ENCODE data around the gene RBM10. TPM values are rescaled to one million over a fixed set of nuclear protein-coding genes. Genes with fewer than 3 reads are reported as not detected.
"Not testable (repeated sequence)": the region's sequence is repeated elsewhere in the genome, so short reads cannot be mapped to it uniquely, and the experiment has no call there.

The RBM10 gene
- total RNA-seq, 2 experiments from 2014 or later = 63.8 to 72.1 TPM

DNA sequence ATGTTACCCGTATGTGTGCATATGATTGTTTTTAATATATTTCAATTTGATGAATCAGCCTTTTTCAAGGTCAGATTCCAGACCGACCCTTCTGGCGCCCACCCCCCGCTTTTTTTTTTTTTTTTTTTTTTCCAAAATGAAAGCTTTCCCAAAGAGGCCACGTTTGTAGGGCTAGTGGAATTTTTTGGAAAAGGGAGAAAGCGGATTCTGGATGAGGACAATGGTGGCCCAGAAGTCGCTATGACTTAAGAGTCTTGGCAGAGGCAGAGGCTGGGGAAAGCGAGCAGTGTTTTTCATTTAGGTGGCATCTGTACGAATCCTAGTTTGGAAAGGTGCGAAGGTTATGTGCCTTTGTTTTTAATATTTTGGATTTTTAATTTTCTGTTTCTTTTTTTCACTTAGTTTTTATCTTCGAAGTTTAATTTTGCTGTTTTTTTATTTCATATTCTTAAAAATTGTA is 15.1 kb upstream of the RBM10 start:
- ChIA-PET CTCF (interaction anchor here (1.9 kb wide), 1 partner anchor 15 kb away, joined by 11 read pairs; the partner anchor contains the start of genes NDUFB11 and RBM10), POLR2A (interaction anchor here (0.6 to 1.7 kb wide), 2 partner anchors 15 to 291 kb away, joined by 3 to 8 read pairs; partner anchors contain the start of genes NDUFB11 and RBM10)
- ATAC-seq (no peak), DNase-seq (no peak)
- intact Hi-C loops (cut with DNase I, micrococcal nuclease) = loop anchor here (1.0 kb wide), 4 partner anchors 15 to 352 kb away; partner anchors contain the start of genes RBM10 (in 2 of the 2), RP2 (in 1 of the 2) and UBA1 (in 1 of the 2)
- Mint-ChIP-seq H3K27ac (peak overlapping the region; percentile 25), H3K9me3 (ENCODE audit: low read depth) (no peaks in the 10 kb centered on the region), H3K4me3 (peak overlapping the region; percentile 89), H3K4me1 (peaks cover 6% of the 10 kb centered on the region), H3K36me3 (ENCODE audit: low read depth) (no peaks in the 10 kb centered on the region), H3K27me3 (no peaks in the 10 kb centered on the region)

DNA sequence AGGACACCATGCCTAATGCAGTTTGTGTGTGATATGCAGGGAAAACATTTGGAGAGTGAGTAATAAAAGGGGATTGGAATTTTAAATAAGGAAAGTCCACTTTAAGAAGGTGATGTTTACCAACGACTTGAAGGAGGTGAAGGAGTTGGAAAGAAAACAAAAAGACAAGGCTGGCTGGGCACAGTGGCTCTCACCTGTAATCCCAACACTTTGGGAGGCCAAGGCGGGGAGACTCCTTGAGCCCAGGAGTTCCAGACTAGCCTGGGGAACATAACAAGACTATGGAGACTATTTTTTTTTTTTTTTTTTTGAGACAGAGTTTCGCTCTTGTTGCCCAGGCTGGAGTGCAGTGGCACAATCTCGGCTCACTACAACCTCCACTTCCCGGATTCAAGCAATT is 11.5 kb upstream of the RBM10 start:
- Mint-ChIP-seq H3K4me1 (peaks cover 4% of the 10 kb centered on the region), H3K9me3 (ENCODE audit: low read depth) (no peaks in the 10 kb centered on the region), H3K27ac (no peak overlapping the region), H3K27me3 (no peaks in the 10 kb centered on the region), H3K36me3 (ENCODE audit: low read depth) (no peaks in the 10 kb centered on the region), H3K4me3 (no peak overlapping the region)
- ATAC-seq (no peak), DNase-seq (no peak)
- ChIA-PET CTCF (interaction anchor here (0.7 to 2.1 kb wide), 2 partner anchors 11 kb away, joined by 4 to 7 read pairs; partner anchors contain the start of genes NDUFB11 and RBM10), POLR2A (no interaction called here)
- intact Hi-C loops (cut with DNase I, micrococcal nuclease) = no loop called here

GRCh38 chrX:47135650-47136049 is 9.4 kb upstream of the RBM10 start:
- DNase-seq = not testable (repeated sequence)

DNA sequence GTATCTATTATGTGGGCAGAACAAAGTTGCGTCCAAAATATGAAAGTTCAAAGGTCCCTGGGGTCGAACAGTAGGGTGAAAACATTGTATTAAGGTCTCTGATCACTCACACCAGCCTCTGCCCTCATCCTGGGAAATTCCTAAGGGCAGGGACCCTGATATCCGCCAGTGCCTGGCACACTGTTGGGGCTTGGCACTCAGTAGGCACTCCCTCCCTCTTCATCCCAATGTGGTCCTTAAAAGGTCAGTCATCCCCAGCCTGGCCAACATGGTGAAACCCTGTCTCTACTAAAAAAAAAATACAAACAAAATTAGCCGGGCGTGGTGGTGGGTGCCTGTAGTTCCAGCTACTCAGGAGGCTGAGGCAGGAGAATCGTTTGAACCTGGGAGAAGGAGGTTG is 6.8 kb upstream of the RBM10 start:
- Mint-ChIP-seq H3K27ac (no peak overlapping the region), H3K9me3 (ENCODE audit: low read depth) (no peaks in the 10 kb centered on the region), H3K4me1 (peaks cover 6% of the 10 kb centered on the region), H3K27me3 (no peaks in the 10 kb centered on the region), H3K36me3 (ENCODE audit: low read depth) (peaks cover 16% of the 10 kb centered on the region), H3K4me3 (no peak overlapping the region)
- DNase-seq (no peak), ATAC-seq (no peak)
- intact Hi-C loops (cut with DNase I, micrococcal nuclease) = no loop called here
- CTCF ChIA-PET = no interaction called here
- POLR2A ChIA-PET = interaction anchor here (0.6 kb wide), 1 partner anchor 479 kb away, joined by 3 read pairs; no protein-coding TSS in a partner anchor

More at GRCh38 chrX:47135650-47136049, 9.4 kb upstream of the RBM10 start:
- ChIA-PET POLR2A (interaction anchor here (1.6 kb wide), 1 partner anchor 9 kb away, joined by 4 read pairs; the partner anchor contains the start of genes NDUFB11 and RBM10), CTCF (interaction anchor here (0.6 to 2.1 kb wide), 2 partner anchors 9 to 22 kb away, joined by 3 to 7 read pairs; partner anchors contain the start of genes NDUFB11 and RBM10)
- H3K4me3 Mint-ChIP-seq; ATAC-seq; H3K4me1 Mint-ChIP-seq; H3K36me3 Mint-ChIP-seq (ENCODE audit: low read depth); intact Hi-C loops (cut with DNase I, micrococcal nuclease); H3K9me3 Mint-ChIP-seq (ENCODE audit: low read depth); H3K27me3 Mint-ChIP-seq; H3K27ac Mint-ChIP-seq: not testable (repeated sequence)

DNA sequence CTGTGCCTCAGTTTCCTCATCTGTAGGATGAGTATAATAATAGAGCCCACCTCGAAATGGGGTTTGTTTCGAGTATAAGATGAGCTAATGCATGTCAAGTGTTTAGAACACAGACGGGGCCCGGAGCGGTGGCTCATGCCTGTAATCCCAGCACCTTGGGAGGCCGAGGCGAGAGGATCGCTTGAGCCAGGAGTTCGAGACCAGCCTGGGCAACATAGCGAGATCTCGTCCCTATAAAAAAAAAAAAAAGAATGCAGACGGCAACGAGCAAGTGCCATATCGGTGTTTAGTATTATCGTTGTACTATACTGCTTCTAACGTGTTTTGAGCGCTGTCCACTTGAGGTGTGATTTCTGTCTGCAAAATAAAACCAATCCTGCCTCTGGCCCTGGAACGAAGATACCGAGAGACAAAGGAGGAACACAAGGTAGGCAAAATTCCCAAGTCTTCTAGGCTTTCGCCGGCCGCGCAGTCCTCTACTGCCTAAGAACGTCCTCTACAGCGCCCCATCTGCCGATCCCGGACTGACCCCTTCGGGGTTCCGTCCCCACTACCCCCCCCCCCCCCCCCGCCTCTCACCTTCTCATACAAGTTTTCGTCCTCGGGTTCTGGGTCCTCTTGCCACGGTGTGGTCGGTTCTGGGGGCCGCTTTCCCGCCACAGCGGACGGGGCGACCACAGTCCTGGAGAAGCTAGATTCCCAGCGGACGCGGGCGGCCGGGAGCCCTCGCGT is 961 bp upstream of the RBM10 start:
- Mint-ChIP-seq H3K4me1 (peaks cover 23% of the 10 kb centered on the region), H3K9me3 (ENCODE audit: low read depth) (no peaks in the 10 kb centered on the region), H3K4me3 (peak overlapping the region; percentile 98), H3K27ac (peak overlapping the region; percentile 100), H3K27me3 (no peaks in the 10 kb centered on the region), H3K36me3 (ENCODE audit: low read depth) (peaks cover 36% of the 10 kb centered on the region)
- ATAC-seq = no peak
- peak; percentile 59 for DNase-seq
- intact Hi-C loops (cut with DNase I, micrococcal nuclease) = loop anchor here (1.0 to 10.0 kb wide), 5 partner anchors 49 to 511 kb away; partner anchors contain the start of genes ELK1 (in 1 of the 2), UBA1 (in 1 of the 2) and UXT (in 1 of the 2)
- ChIA-PET POLR2A (interaction anchor here (0.6 to 1.4 kb wide), 6 partner anchors 9 to 238 kb away, joined by 4 to 9 read pairs (median 6); no protein-coding TSS in a partner anchor), CTCF (interaction anchor here (0.7 to 1.3 kb wide), 6 partner anchors 9 to 244 kb away, joined by 3 to 11 read pairs (median 4); no protein-coding TSS in a partner anchor)

GRCh38 chrX:47145395-47146120 is 537 bp downstream of the RBM10 start:
- POLR2A ChIA-PET = interaction anchor here (0.7 to 1.4 kb wide), 6 partner anchors 10 to 236 kb away, joined by 3 to 9 read pairs (median 6); no protein-coding TSS in a partner anchor
- Mint-ChIP-seq H3K27me3 (no peaks in the 10 kb centered on the region), H3K4me1 (peaks cover 27% of the 10 kb centered on the region), H3K9me3 (ENCODE audit: low read depth) (no peaks in the 10 kb centered on the region), H3K36me3 (ENCODE audit: low read depth) (peaks cover 42% of the 10 kb centered on the region), H3K4me3 (peak overlapping the region; percentile 98), H3K27ac (peak overlapping the region; percentile 100)
- intact Hi-C loops (cut with DNase I, micrococcal nuclease) = loop anchor here (1.0 to 10.0 kb wide), 10 partner anchors 16 to 514 kb away; partner anchors contain the start of genes UXT (in 2 of the 2), ARAF (in 1 of the 2), CDK16 (in 1 of the 2) and ELK1 (in 1 of the 2)
- ATAC-seq (peak; percentile 12), DNase-seq (no peak)
- CTCF ChIA-PET = interaction anchor here (0.6 to 1.3 kb wide), 6 partner anchors 11 to 338 kb away, joined by 3 to 11 read pairs (median 4); no protein-coding TSS in a partner anchor

DNA sequence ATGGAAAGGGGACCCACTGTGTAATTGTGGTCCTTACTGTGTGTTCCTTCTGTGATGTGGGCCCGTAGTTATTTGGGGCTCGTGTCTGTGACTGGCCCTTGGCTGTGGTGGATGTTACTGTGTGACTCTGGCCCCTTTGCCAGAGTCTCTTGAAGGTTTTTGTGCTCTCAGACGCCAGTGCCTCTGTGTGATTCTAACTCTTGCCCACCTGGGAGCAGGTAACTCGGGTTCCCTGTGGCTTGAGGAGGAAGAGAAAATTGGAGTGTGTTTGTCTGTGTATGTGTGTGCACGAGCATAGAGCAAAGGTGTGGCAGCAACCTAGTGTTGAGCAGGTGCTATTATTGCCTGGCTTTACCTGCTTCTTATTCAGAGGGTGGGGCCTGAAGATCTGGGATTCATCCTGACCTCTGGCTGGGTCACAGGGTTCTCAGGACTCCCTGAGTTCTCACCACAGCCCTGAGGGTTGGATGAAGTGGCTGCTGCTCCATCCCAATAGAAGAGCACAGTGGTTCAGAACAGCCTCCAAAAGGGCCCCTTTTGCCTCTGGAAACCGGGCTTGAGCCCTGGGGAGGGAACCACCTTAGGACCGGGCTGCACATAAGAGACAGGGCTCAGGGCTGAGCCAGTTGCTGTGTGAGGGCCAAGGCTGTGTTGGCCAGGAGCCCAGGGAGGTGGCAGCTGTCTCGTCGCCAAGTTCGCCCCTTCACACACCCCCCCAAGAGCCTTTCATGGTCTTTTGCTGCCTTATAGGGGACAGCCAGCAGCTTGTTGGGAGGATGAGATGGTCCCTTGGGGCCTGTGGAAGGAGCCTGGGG is 1.3 kb downstream of the RBM10 start:
- DNase-seq (no peak), ATAC-seq (no peak)
- H3K36me3 Mint-ChIP-seq (ENCODE audit: low read depth) = peaks cover 41% of the 10 kb centered on the region
- peaks cover 29% of the 10 kb centered on the region for H3K4me1 Mint-ChIP-seq
- H3K27ac Mint-ChIP-seq = peak overlapping the region; percentile 100
- POLR2A ChIA-PET = no interaction called here
- peak overlapping the region; percentile 98 for H3K4me3 Mint-ChIP-seq
- CTCF ChIA-PET = no interaction called here
- H3K9me3 Mint-ChIP-seq (ENCODE audit: low read depth) = no peaks in the 10 kb centered on the region
- no peaks in the 10 kb centered on the region for H3K27me3 Mint-ChIP-seq
- intact Hi-C loops (cut with DNase I, micrococcal nuclease) = loop anchor here in 1 of 2 experiments (10.0 kb wide), 1 partner anchor 508 kb away; the partner anchor contains the start of genes ELK1 and UXT

- POLR2A ChIA-PET = no interaction called here
- H3K27ac Mint-ChIP-seq = peak overlapping the region; percentile 72
- intact Hi-C loops (cut with DNase I, micrococcal nuclease) = loop anchor here in 1 of 2 experiments (10.0 kb wide), 1 partner anchor 508 kb away; the partner anchor contains the start of genes ELK1 and UXT
- ATAC-seq = no peak
- DNase-seq = no peak
- CTCF ChIA-PET = no interaction called here
- H3K36me3 Mint-ChIP-seq (ENCODE audit: low read depth) = peaks cover 38% of the 10 kb centered on the region
- H3K4me3 Mint-ChIP-seq = peak overlapping the region; percentile 98
- no peaks in the 10 kb centered on the region for H3K27me3 Mint-ChIP-seq
- H3K9me3 Mint-ChIP-seq (ENCODE audit: low read depth) = no peaks in the 10 kb centered on the region
- H3K4me1 Mint-ChIP-seq = peaks cover 29% of the 10 kb centered on the region
Measured at GRCh38 chrX:47146936-47147859, 2.2 kb downstream of the RBM10 start.

GRCh38 chrX:47148946-47149345 is 3.9 kb downstream of the RBM10 start:
- Mint-ChIP-seq H3K27me3 (no peaks in the 10 kb centered on the region), H3K4me1 (peaks cover 22% of the 10 kb centered on the region), H3K27ac (peak overlapping the region; percentile 15), H3K4me3 (no peak overlapping the region), H3K9me3 (ENCODE audit: low read depth) (no peaks in the 10 kb centered on the region), H3K36me3 (ENCODE audit: low read depth) (peaks cover 33% of the 10 kb centered on the region)
- peak; percentile 66 for DNase-seq
- ATAC-seq = no peak
- POLR2A ChIA-PET = no interaction called here
- intact Hi-C loops (cut with DNase I, micrococcal nuclease) = loop anchor here (1.0 to 10.0 kb wide), 2 partner anchors 68 to 506 kb away; partner anchors contain the start of genes ELK1 (in 1 of the 2) and UXT (in 1 of the 2)
- CTCF ChIA-PET = no interaction called here
